ENCODE data around the gene KCNMA1.

Gene KCNMA1

DNA sequence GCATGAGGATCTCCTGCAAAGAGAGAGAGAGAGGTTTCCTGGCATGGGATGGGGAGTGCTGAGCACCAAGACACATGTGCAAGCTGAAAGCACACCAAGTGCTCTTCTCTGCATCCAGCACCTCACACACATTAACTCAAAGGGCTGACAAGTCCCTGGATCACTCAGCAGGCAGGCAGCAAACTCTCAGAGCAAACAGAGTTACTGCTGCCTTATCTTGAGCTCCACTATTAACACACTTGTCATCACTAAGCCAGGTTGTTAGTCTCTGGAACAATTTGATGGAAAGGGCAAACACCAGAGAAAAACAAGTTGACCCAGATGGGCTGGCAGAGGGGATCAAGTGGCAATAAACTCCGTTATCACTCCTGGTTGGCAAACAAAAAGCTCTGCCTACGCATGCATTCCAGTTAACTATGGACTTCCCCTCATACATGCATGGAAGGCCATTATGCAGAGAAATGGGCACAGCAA, 349.9 kb downstream of the KCNMA1 start:
- H3K4me3 ChIP-seq (ENCODE audit: low read depth, low read length), result no peak overlapping the region
- TF ChIP-seq, protein P1, sequence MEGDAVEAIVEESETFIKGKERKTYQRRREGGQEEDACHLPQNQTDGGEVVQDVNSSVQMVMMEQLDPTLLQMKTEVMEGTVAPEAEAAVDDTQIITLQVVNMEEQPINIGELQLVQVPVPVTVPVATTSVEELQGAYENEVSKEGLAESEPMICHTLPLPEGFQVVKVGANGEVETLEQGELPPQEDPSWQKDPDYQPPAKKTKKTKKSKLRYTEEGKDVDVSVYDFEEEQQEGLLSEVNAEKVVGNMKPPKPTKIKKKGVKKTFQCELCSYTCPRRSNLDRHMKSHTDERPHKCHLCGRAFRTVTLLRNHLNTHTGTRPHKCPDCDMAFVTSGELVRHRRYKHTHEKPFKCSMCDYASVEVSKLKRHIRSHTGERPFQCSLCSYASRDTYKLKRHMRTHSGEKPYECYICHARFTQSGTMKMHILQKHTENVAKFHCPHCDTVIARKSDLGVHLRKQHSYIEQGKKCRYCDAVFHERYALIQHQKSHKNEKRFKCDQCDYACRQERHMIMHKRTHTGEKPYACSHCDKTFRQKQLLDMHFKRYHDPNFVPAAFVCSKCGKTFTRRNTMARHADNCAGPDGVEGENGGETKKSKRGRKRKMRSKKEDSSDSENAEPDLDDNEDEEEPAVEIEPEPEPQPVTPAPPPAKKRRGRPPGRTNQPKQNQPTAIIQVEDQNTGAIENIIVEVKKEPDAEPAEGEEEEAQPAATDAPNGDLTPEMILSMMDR (IDR thresholded peaks at IDR 0.05; ENCODE audit: control insufficient read depth, extremely low read depth, insufficient read depth), result no peak
- peak; percentile 99 for DNase-seq (ENCODE audit: low read depth)

DNA sequence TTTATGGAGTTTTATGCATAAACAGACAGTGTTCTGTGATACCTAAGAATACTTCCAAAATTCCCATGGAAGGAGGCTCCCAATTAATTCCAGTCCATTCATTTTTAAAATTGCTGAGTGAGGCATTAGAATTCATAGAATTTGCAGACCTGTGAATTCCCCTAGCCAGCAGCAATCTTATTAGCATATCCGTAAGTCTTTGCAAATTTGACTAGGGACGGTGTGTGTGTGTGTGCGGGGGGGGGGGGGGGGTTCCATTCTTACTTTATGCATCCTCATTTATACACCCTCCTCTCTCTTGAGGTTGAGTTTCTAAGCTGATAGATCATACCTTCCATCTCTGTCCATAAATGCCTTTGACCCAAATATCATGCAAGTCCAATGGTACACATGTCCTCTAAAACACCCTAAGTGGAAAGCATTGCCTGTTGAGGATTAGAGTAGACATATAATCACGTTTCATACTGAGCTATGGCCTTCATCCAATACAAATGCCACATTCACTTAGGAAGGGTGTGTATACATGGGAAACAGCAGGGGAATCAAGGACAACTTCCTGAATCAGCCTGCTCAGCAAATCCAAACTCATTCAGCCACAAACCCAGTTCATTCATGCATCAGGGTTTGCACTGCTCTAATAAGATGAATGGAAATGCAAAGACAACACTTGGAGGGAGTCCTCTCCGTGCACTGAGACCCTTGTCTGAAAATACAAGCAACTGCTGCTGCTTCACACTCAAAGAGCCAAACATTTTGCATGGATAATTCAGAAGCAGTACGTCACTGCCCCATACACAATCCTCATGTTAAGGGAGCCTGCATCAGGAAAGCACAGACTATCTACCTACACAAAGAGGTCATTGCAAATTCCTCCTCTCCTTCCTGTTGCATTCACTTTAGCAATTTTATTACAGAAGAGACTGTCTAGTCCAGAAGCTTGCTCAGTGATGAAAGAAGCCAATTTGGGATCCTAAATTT, 350.8 kb downstream of the KCNMA1 start:
- TF ChIP-seq, protein P1 (IDR thresholded peaks at IDR 0.05; ENCODE audit: control insufficient read depth, extremely low read depth, insufficient read depth), result no peak
- DNase-seq (ENCODE audit: low read depth), result peak; percentile 81
- peak overlapping the region; percentile 24; the same call in 1 of the 2 replicates for H3K4me3 ChIP-seq (ENCODE audit: low read depth, low read length)

DNA sequence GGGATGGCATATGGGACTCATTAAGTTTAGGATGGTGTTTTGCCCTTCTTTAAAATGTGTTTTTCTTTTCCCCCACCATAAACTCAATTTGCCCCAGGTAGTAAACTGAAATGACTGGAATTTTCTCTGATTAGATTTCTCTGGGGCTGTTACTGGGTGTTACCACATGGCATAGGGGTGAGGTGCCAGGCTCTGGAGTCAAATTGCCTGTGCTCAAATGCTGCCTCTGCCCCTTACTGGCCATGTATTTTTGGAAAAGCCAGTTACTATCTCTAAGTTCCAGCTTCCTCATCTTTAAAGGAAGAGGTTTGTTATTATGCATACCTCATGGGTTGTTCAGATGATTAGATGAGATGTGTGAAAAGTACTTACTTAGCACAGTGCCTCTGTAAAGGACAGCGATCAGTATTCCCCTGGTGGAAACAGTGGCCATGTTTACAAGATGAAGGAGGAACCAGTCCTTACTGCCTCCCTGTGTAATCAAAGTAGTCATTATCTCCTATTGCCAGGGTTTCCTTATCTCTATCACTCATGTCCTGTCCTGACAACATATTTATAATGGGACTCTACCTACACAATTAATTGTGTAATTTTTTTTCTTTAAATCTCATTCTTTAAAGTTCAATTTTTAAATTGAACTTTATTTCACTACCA, 352.0 kb downstream of the KCNMA1 start:
- TF ChIP-seq, protein P1 (IDR thresholded peaks at IDR 0.05; ENCODE audit: control insufficient read depth, extremely low read depth, insufficient read depth), result no peak
- no peak for DNase-seq (ENCODE audit: low read depth)
- no peak overlapping the region for H3K4me3 ChIP-seq (ENCODE audit: low read depth, low read length)

DNA sequence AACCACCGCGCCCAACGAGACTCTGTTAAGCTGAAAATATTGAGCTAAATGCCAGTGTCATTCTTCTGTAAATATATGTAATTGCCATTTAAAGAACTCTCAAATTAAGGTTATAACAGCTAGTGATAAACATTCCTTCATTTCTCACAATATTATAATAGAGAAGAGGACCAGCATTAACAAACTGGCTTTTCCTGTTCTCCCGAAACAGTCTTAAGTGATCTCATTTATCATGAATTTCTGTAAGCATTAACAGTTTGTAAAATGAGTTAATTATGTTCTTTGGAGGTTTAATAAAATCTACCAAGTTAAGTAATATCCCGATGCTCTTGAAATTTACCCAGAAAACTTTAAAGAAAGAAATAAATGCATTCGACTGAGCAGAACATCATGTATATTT, 352.8 kb downstream of the KCNMA1 start:
- DNase-seq (ENCODE audit: low read depth), result no peak
- TF ChIP-seq, protein P1 (IDR thresholded peaks at IDR 0.05; ENCODE audit: control insufficient read depth, extremely low read depth, insufficient read depth), result no peak
- no peak overlapping the region for H3K4me3 ChIP-seq (ENCODE audit: low read depth, low read length)

DNA sequence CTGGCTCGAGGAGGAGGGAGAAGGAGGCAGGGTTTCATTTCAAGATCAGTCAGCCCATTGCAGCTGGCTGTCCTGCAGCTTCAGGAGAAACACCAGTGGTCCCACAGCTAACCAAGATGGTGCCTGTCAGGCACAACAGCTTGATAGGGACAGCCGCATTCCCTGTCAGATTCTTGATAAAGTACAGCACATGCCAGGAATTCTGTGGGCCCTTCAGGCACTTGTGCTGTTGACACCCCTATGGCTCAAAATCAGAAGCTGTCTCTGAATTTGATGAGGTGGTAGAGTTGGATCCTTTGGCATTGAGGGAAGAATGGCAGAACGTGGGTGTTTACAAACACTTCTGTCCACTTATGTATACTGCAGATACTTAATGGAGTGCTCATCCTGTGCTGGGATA, 354.3 kb downstream of the KCNMA1 start:
- no peak overlapping the region for H3K4me3 ChIP-seq (ENCODE audit: low read depth, low read length)
- TF ChIP-seq, protein P1 (IDR thresholded peaks at IDR 0.05; ENCODE audit: control insufficient read depth, extremely low read depth, insufficient read depth), result no peak
- DNase-seq (ENCODE audit: low read depth), result no peak

DNA sequence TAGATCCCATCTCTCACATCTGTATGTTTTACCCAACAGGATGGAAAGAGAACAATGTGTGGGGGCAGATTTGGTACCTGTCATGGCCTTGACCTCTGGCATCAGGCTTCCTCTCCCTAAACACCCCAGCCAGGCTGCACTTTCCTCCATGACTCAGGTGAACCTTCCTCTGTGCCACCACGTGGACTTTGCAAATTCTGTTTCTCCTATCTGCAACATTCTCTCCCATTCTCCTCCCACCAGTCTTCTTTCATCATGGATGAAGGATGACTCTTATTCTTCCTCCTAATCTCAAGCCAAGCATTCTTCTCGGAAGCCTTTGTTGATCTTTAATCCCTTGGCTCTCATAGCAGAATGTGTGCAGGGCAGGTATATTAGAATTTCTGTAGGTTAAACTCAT, 355.4 kb downstream of the KCNMA1 start:
- TF ChIP-seq, protein P1 (IDR thresholded peaks at IDR 0.05; ENCODE audit: control insufficient read depth, extremely low read depth, insufficient read depth), result no peak
- no peak overlapping the region for H3K4me3 ChIP-seq (ENCODE audit: low read depth, low read length)
- no peak for DNase-seq (ENCODE audit: low read depth)

All from LNCaP clone FGC (cell line).